CD14-positive monocyte (primary cell): ENCODE measurements around the gene NOSIP. TPM values are rescaled to one million over a fixed set of nuclear protein-coding genes. Genes with fewer than 3 reads are reported as not detected.

Experiments
- DNase-seq, 3 donors: peaks; one replicate each; pipeline ENCODE4 v3.0.0-alpha.2; 2011 to 2022
- H2AFZ ChIP-seq: 2 replicates; pipeline ENCODE4 v1.6.0; 2012; ENCODE audit warnings: mild to moderate bottlenecking, low read depth, low read length, inconsistent platforms; ENCODE audit not compliant: insufficient read depth, poor library complexity, severe bottlenecking
- H3K27ac ChIP-seq, 2 donors: 1 replicate in 1 of 2; 2 replicates in 1 of 2; pipeline ENCODE4 v1.5.1; 2012 to 2013; ENCODE audit warnings: low read length in 2 of 2, control low read depth in 1 of 2, inconsistent platforms in 1 of 2, low read depth in 1 of 2, mild to moderate bottlenecking in 1 of 2
- H3K27me3 ChIP-seq, 2 donors: one replicate each; pipeline versions ENCODE4 v1.6.0 to v1.6.1; 2011 to 2013; ENCODE audit warnings: low read length in 2 of 2; ENCODE audit not compliant: control insufficient read depth in 2 of 2, insufficient read depth in 2 of 2
- H3K36me3 ChIP-seq, 2 donors: replicated peaks in 1 of 2; 1 replicate in 1 of 2; 2 replicates in 1 of 2; pipeline versions ENCODE4 v1.5.1 to v1.6.1; 2012 to 2013; ENCODE audit warnings: low read length in 2 of 2, control low read depth in 1 of 2, inconsistent platforms in 1 of 2, mild to moderate bottlenecking in 1 of 2; ENCODE audit not compliant: insufficient read depth in 2 of 2, control insufficient read depth in 1 of 2
- H3K4me1 ChIP-seq, 2 donors: 1 replicate in 1 of 2; 2 replicates in 1 of 2; pipeline versions ENCODE4 v1.5.1 to v1.6.1; 2012 to 2013; ENCODE audit warnings: low read length in 2 of 2, control low read depth in 1 of 2, inconsistent platforms in 1 of 2, mild to moderate bottlenecking in 1 of 2, moderate library complexity in 1 of 2; ENCODE audit not compliant: insufficient read depth in 2 of 2, control insufficient read depth in 1 of 2
- H3K4me2 ChIP-seq: replicated peaks from 2 replicates; pipeline ENCODE3; 2012; ENCODE audit warnings: low read length, moderate library complexity, mild to moderate bottlenecking; ENCODE audit not compliant: poor library complexity, severe bottlenecking; ENCODE audit errors: extremely low read depth
- H3K4me3 ChIP-seq, 3 experiments: fragments of 200-600 bp in 1 of 3; sonication (generic) in 1 of 3; replicated peaks in 1 of 3; 1 replicate in 2 of 3; 2 replicates in 1 of 3; pipeline ENCODE4 v1.5.1; 2011 to 2013; ENCODE audit warnings: low read length in 3 of 3, mild to moderate bottlenecking in 3 of 3, control low read depth in 2 of 3, low read depth in 2 of 3, inconsistent platforms in 1 of 3, moderate library complexity in 1 of 3
- H3K79me2 ChIP-seq: 2 replicates; pipeline ENCODE4 v1.6.0; 2012; ENCODE audit warnings: mild to moderate bottlenecking, control low read depth, inconsistent platforms, low read length, moderate library complexity; ENCODE audit not compliant: insufficient read depth
- H3K9ac ChIP-seq: 2 replicates; pipeline ENCODE4 v1.6.0; 2017; ENCODE audit warnings: low read length, mild to moderate bottlenecking; ENCODE audit not compliant: insufficient read depth, poor library complexity, severe bottlenecking
- H3K9me3 ChIP-seq, 2 donors: replicated peaks in 1 of 2; 1 replicate in 1 of 2; 2 replicates in 1 of 2; pipeline versions ENCODE4 v1.5.1 to v1.6.1; 2012 to 2013; ENCODE audit warnings: low read length in 2 of 2, control low read depth in 1 of 2; ENCODE audit not compliant: control insufficient read depth in 1 of 2, insufficient read depth in 1 of 2
- H4K20me1 ChIP-seq: 2 replicates; pipeline ENCODE4 v1.6.0; 2012; ENCODE audit warnings: mild to moderate bottlenecking, low read length, control low read depth, moderate library complexity; ENCODE audit not compliant: insufficient read depth
- H3K27ac Mint-ChIP-seq, 7 donors: one replicate each; pipeline ENCODE4 v1.8.0; 2020; ENCODE audit warnings: mild to moderate bottlenecking in 7 of 7, mixed read lengths in 7 of 7, moderate library complexity in 6 of 7, inconsistent platforms in 2 of 7
- H3K27me3 Mint-ChIP-seq, 3 donors: one replicate each; pipeline ENCODE4 v1.8.0; 2021 to 2022; ENCODE audit warnings: low read depth in 3 of 3, mild to moderate bottlenecking in 3 of 3, mixed read lengths in 3 of 3, moderate library complexity in 3 of 3, inconsistent platforms in 1 of 3
- H3K36me3 Mint-ChIP-seq, 2 donors: one replicate each; pipeline ENCODE4 v1.8.0; 2020; ENCODE audit warnings: mixed read lengths in 2 of 2, inconsistent platforms in 1 of 2, mild to moderate bottlenecking in 1 of 2
- H3K4me1 Mint-ChIP-seq: one replicate; pipeline ENCODE4 v1.8.0; 2020; ENCODE audit warnings: mild to moderate bottlenecking, mixed read lengths
- H3K4me3 Mint-ChIP-seq, 2 donors: one replicate each; pipeline ENCODE4 v1.8.0; 2020; ENCODE audit warnings: mild to moderate bottlenecking in 2 of 2, mixed read lengths in 2 of 2, moderate library complexity in 1 of 2
- H3K9me3 Mint-ChIP-seq, 7 donors: one replicate each; pipeline ENCODE4 v1.8.0; 2020 to 2022; ENCODE audit warnings: mixed read lengths in 7 of 7, mild to moderate bottlenecking in 6 of 7, moderate library complexity in 6 of 7, inconsistent platforms in 2 of 7
- CTCF ChIP-seq: fragments of 200-600 bp; IDR thresholded peaks from one replicate; pipeline ENCODE4 v1.8.0; 2022; ENCODE audit warnings: antibody characterized with exemption, mild to moderate bottlenecking
- WGBS: methylation state at CpG from one replicate; pipeline ENCODE4 v1.1.5; 2013; ENCODE audit warnings: missing lambda C conversion rate; ENCODE audit not compliant: insufficient coverage; 5-methylcytosine and 5-hydroxymethylcytosine counted together
- intact Hi-C, 2 donors: fragments of 100-400 bp; cut with micrococcal nuclease; formaldehyde crosslinking; loops; one replicate each; pipeline versions ENCODE4 v1.15.0 to v1.15.1; 2023
- polyA plus RNA-seq, 3 donors: library from polyadenylated mRNA; depleted of rRNA in 1 of 3; unstranded in 2 of 3; stranded (reverse) in 1 of 3; fragments of 300-500 nt in 2 of 3; fragments of >200 nt in 1 of 3; fragmentation: Illumina TruSeq in 2 of 3; gene quantifications; 1 replicate in 2 of 3; 2 replicates in 1 of 3; pipeline ENCODE4 v1.2.3, GENCODE V29; 2012 to 2021

Gene NOSIP
- polyA plus RNA-seq, 3 donors: 63.4 to 120 (median 96.4) TPM

- peaks cover 15% of the 10 kb centered on the region for H3K4me1 Mint-ChIP-seq
- no peak overlapping the region for H3K4me3 Mint-ChIP-seq
- H3K36me3 Mint-ChIP-seq: peaks cover 24 to 40% of the 10 kb centered on the region in 2 donors
- no peak overlapping the region for H3K4me3 ChIP-seq
- H3K9ac ChIP-seq: peak overlapping the region; percentile 15
- no peaks in the 10 kb centered on the region for H3K27me3 ChIP-seq
- H3K4me1 ChIP-seq: peaks cover 0 to 5% of the 10 kb centered on the region in 2 donors
- no peaks in the 10 kb centered on the region for H3K9me3 ChIP-seq
- 94% methylated on average over 3 of the region's 7 CpGs for WGBS
- no peak for DNase-seq
- H2AFZ ChIP-seq: no peak overlapping the region
- TF ChIP-seq CTCF: no peak
- no peaks in the 10 kb centered on the region for H3K9me3 Mint-ChIP-seq
- H3K36me3 ChIP-seq: peaks cover 16 to 38% of the 10 kb centered on the region in 2 donors
- H3K27me3 Mint-ChIP-seq: no peaks in the 10 kb centered on the region
- no peak overlapping the region for H3K27ac ChIP-seq
- intact Hi-C loops: no loop called here
- H3K27ac Mint-ChIP-seq: no peak overlapping the region
- peaks cover 68% of the 10 kb centered on the region for H3K79me2 ChIP-seq
- H4K20me1 ChIP-seq: peaks cover 57% of the 10 kb centered on the region
- no peak overlapping the region for H3K4me2 ChIP-seq
Measured at GRCh38 chr19:49573009-49573408, 7.3 kb downstream of the NOSIP start.

GRCh38 chr19:49570997-49571676 is 9.2 kb downstream of the NOSIP start:
- no peak for TF ChIP-seq CTCF
- DNase-seq: no peak
- Histone ChIP-seq H3K9me3 (no peaks in the 10 kb centered on the region), H3K36me3 (peaks cover 13 to 29% of the 10 kb centered on the region in 2 donors), H4K20me1 (peaks cover 53% of the 10 kb centered on the region), H3K4me1 (peaks cover 0 to 5% of the 10 kb centered on the region in 2 donors), H3K27ac (no peak overlapping the region), H3K27me3 (no peaks in the 10 kb centered on the region), H3K79me2 (peaks cover 63% of the 10 kb centered on the region), H3K9ac (no peak overlapping the region), H3K4me2 (no peak overlapping the region), H2AFZ (no peak overlapping the region), H3K4me3 (no peak overlapping the region)
- Mint-ChIP-seq H3K4me3 (no peak overlapping the region), H3K36me3 (peaks cover 24 to 36% of the 10 kb centered on the region in 2 donors), H3K27ac (no peak overlapping the region), H3K9me3 (no peaks in the 10 kb centered on the region), H3K4me1 (peaks cover 11% of the 10 kb centered on the region), H3K27me3 (no peaks in the 10 kb centered on the region)
- 71% methylated on average over 7 of the region's 11 CpGs for WGBS
- intact Hi-C loops: loop anchor here in 1 of 2 donors (2.0 kb wide), 1 partner anchor 64 kb away; no protein-coding TSS in a partner anchor
